ENCODE measurements around the gene PHLDB1. TPM values are rescaled to one million over a fixed set of nuclear protein-coding genes. Genes with fewer than 3 reads are reported as not detected.

PHLDB1 gene
- total RNA-seq, 1 experiment from 2014 or later = 0.19 TPM

DNA sequence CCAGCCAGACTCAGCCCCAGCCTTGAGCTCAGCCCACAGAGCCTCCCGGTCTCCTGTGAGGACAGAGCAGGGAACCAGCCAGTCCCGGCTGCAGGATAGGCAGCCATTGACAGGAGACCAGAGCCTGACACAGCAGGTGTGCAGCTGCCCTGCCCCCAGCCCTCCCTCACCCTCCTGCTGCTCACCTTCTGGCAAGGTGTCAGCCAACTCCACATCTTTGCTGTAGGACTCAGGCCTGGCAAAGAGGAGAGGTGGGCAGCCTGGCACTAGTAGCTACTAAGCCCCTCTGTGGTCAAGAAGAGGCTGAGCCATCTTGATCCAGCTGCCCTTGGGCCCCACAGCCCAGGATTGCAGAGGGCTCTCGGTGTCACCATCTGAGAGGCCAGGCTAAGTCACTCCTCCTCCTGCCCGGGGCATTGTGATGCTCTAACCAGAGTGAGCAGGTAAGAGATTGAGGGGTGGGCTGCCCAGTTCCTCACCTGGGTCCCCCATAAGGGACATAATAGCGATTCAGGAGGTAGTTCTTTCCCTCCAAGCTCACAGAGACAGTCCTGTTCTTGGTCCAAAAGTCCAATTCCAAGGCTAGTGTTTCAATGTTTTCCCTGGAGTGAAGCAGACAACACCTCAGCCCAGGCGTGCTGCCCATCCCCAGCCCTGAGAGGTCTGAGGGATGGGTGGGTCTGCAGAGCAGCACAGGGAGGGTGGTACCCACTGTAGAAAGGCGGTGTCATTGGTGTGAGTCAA is 53.4 kb downstream of the PHLDB1 start:
- Histone ChIP-seq H3K9ac (ENCODE audit: low read length) (no peak overlapping the region), H3K4me3 (ENCODE audit: low read length) (no peak overlapping the region), H3K9me3 (ENCODE audit: low read length) (no peaks in the 10 kb centered on the region), H3K9me2 (replicated peaks; ENCODE audit: insufficient read depth, low read length) (no peaks in the 10 kb centered on the region), H2AFZ (ENCODE audit: low read length) (no peak overlapping the region), H3K27ac (ENCODE audit: low read length) (no peak overlapping the region), H3K79me2 (ENCODE audit: low read length) (no peaks in the 10 kb centered on the region), H3K27me3 (ENCODE audit: low read length) (no peaks in the 10 kb centered on the region), H3K36me3 (ENCODE audit: insufficient read depth, low read length) (no peaks in the 10 kb centered on the region), H4K20me1 (ENCODE audit: insufficient read depth, low read depth, low read length) (no peaks in the 10 kb centered on the region), H3K4me2 (ENCODE audit: low read depth, low read length, poor library complexity, severe bottlenecking) (no peak overlapping the region), H3K4me1 (ENCODE audit: low read length) (no peaks in the 10 kb centered on the region)
- no peak for DNase-seq

DNA sequence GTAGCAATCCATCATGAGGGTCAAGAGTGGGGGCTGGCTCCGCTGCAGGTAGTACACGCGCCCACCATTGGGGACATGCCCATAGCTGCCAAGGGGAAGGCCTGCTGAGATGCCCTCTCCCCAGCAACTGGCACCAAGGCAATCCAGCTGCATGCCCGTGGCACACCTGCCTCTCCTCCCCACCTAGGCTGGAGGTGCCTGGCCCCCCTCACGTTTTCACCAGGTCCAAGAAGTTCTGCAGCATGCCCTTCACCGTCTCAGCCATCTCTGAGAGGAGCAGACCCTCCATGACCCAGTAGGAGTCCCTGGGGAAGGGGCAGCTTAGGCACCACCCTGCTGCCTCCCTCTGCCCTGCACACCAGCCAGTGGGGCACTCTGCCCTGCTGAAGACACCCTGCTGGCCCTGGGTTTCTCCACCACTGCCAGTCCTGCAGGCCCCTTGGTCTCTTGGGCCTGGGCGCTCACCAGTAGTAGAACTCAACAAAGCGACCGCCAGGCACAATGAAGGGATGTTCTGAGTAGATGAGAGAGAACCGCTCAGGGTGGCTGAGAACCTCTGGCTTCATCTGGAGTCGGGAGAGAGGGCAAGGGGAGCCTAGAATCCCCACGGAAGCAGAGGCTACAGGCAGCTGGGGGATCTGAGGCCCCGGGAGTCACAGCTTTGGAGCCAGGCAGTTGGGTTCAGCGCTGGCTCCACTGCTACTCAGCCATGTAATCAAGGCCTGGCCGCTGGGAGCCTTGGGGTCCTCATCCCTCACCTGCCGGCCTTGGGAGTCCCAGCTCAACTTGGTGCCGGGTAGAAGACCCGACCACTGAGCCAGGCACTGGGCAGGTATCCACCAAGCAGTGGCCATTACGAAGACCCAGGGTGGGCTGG is 54.2 kb downstream of the PHLDB1 start:
- Histone ChIP-seq H3K79me2 (ENCODE audit: low read length) (no peaks in the 10 kb centered on the region), H3K27me3 (ENCODE audit: low read length) (no peaks in the 10 kb centered on the region), H3K9me3 (ENCODE audit: low read length) (no peaks in the 10 kb centered on the region), H3K36me3 (ENCODE audit: insufficient read depth, low read length) (no peaks in the 10 kb centered on the region), H3K4me3 (ENCODE audit: low read length) (no peak overlapping the region), H2AFZ (ENCODE audit: low read length) (no peak overlapping the region), H3K9ac (ENCODE audit: low read length) (no peak overlapping the region), H3K4me2 (ENCODE audit: low read depth, low read length, poor library complexity, severe bottlenecking) (no peak overlapping the region), H4K20me1 (ENCODE audit: insufficient read depth, low read depth, low read length) (no peaks in the 10 kb centered on the region), H3K27ac (ENCODE audit: low read length) (no peak overlapping the region), H3K9me2 (replicated peaks; ENCODE audit: insufficient read depth, low read length) (no peaks in the 10 kb centered on the region), H3K4me1 (ENCODE audit: low read length) (no peaks in the 10 kb centered on the region)
- DNase-seq = no peak

DNA sequence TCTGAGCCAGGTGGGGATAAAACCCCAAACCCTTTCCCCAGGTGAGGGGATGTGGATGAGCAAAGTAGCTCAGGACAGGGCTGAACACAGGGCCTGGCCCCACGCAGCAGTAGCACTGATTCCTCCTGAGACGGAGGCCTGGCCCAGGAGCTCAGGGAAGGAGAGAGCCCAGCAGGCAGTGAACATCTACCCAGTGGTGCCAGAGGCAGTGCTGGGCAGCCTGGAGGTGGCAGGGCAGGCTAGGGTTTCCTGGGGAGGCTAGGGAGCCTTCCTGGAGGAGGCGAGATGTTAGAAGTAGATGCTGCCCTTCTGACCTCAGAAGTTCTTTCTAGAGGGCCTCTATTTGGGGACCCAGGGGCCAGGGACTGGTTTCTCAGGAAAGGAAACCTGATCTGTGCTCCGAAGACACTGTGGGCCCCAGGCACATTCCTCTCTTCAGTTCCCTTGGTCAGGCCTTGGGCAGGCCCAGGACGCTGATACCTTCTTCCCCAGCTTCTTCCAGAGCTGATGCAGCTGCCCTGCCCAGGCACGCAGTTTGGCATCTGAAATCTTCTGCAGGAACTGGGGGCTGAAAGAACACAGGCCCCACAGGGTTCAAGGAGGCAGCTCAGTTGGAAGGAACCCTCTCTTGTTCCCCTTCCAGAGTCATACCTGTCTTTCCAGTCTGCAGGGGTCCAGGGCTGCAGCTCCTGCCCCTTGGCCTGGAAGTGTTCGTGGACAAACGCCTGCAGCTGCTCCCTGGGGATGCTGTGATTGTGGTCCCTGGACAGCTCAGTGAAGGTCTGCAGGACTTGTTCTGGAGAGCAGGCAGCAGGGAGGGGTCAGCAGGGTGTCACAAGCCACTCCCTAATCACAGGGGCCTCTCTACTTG is 55.2 kb downstream of the PHLDB1 start:
- no peaks in the 10 kb centered on the region for H4K20me1 ChIP-seq (ENCODE audit: insufficient read depth, low read depth, low read length)
- no peaks in the 10 kb centered on the region for H3K9me2 ChIP-seq (replicated peaks; ENCODE audit: insufficient read depth, low read length)
- H3K4me1 ChIP-seq (ENCODE audit: low read length) = no peaks in the 10 kb centered on the region
- no peak overlapping the region for H3K27ac ChIP-seq (ENCODE audit: low read length)
- H2AFZ ChIP-seq (ENCODE audit: low read length) = no peak overlapping the region
- H3K27me3 ChIP-seq (ENCODE audit: low read length) = no peaks in the 10 kb centered on the region
- H3K4me3 ChIP-seq (ENCODE audit: low read length) = no peak overlapping the region
- DNase-seq = no peak
- no peaks in the 10 kb centered on the region for H3K79me2 ChIP-seq (ENCODE audit: low read length)
- no peak overlapping the region for H3K9ac ChIP-seq (ENCODE audit: low read length)
- H3K4me2 ChIP-seq (ENCODE audit: low read depth, low read length, poor library complexity, severe bottlenecking) = no peak overlapping the region
- no peaks in the 10 kb centered on the region for H3K9me3 ChIP-seq (ENCODE audit: low read length)
- no peaks in the 10 kb centered on the region for H3K36me3 ChIP-seq (ENCODE audit: insufficient read depth, low read length)

- DNase-seq = no peak
- Histone ChIP-seq H2AFZ (ENCODE audit: low read length) (no peak overlapping the region), H3K4me1 (ENCODE audit: low read length) (no peaks in the 10 kb centered on the region), H4K20me1 (ENCODE audit: insufficient read depth, low read depth, low read length) (no peaks in the 10 kb centered on the region), H3K4me3 (ENCODE audit: low read length) (no peak overlapping the region), H3K36me3 (ENCODE audit: insufficient read depth, low read length) (no peaks in the 10 kb centered on the region), H3K27me3 (ENCODE audit: low read length) (no peaks in the 10 kb centered on the region), H3K4me2 (ENCODE audit: low read depth, low read length, poor library complexity, severe bottlenecking) (no peak overlapping the region), H3K79me2 (ENCODE audit: low read length) (no peaks in the 10 kb centered on the region), H3K9me2 (replicated peaks; ENCODE audit: insufficient read depth, low read length) (no peaks in the 10 kb centered on the region), H3K9ac (ENCODE audit: low read length) (no peak overlapping the region), H3K9me3 (ENCODE audit: low read length) (no peaks in the 10 kb centered on the region), H3K27ac (ENCODE audit: low read length) (no peak overlapping the region)
These were observed 56.0 kb downstream of the PHLDB1 start for GRCh38 chr11:118663381-118663780.

DNA sequence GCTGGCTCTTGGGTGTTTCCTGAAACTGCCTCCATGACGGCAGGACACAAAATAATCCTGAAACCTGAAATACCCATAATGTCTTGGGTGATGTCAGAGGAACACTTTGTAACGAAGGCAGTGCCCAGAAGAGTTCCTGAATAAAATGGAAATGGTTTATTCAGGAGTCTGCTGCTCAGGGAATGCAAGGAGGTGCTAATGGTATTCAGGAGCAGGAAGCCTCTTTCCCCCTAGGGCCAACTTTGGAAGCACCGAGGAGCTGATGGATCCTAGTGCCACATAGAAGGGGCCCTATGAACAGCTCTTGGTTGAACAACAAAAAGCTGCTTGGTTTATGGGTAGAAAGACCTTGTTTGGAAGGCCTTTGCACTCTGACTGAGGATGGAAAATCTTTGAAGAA is 56.5 kb downstream of the PHLDB1 start:
- no peak overlapping the region for H2AFZ ChIP-seq (ENCODE audit: low read length)
- no peaks in the 10 kb centered on the region for H3K36me3 ChIP-seq (ENCODE audit: insufficient read depth, low read length)
- H3K4me2 ChIP-seq (ENCODE audit: low read depth, low read length, poor library complexity, severe bottlenecking) = no peak overlapping the region
- no peak overlapping the region for H3K4me3 ChIP-seq (ENCODE audit: low read length)
- no peak for DNase-seq
- no peak overlapping the region for H3K9ac ChIP-seq (ENCODE audit: low read length)
- H3K9me3 ChIP-seq (ENCODE audit: low read length) = no peaks in the 10 kb centered on the region
- H3K9me2 ChIP-seq (replicated peaks; ENCODE audit: insufficient read depth, low read length) = no peaks in the 10 kb centered on the region
- H3K79me2 ChIP-seq (ENCODE audit: low read length) = no peaks in the 10 kb centered on the region
- no peak overlapping the region for H3K27ac ChIP-seq (ENCODE audit: low read length)
- no peaks in the 10 kb centered on the region for H3K27me3 ChIP-seq (ENCODE audit: low read length)
- H3K4me1 ChIP-seq (ENCODE audit: low read length) = no peaks in the 10 kb centered on the region
- no peaks in the 10 kb centered on the region for H4K20me1 ChIP-seq (ENCODE audit: insufficient read depth, low read depth, low read length)

GRCh38 chr11:118666371-118666770 is 59.0 kb downstream of the PHLDB1 start:
- H3K9ac ChIP-seq (ENCODE audit: low read length) = no peak overlapping the region
- no peak overlapping the region for H3K4me2 ChIP-seq (ENCODE audit: low read depth, low read length, poor library complexity, severe bottlenecking)
- no peaks in the 10 kb centered on the region for H3K36me3 ChIP-seq (ENCODE audit: insufficient read depth, low read length)
- no peaks in the 10 kb centered on the region for H3K27me3 ChIP-seq (ENCODE audit: low read length)
- no peak overlapping the region for H3K27ac ChIP-seq (ENCODE audit: low read length)
- H3K9me3 ChIP-seq (ENCODE audit: low read length) = no peaks in the 10 kb centered on the region
- DNase-seq = no peak
- no peaks in the 10 kb centered on the region for H4K20me1 ChIP-seq (ENCODE audit: insufficient read depth, low read depth, low read length)
- no peak overlapping the region for H3K4me3 ChIP-seq (ENCODE audit: low read length)
- no peaks in the 10 kb centered on the region for H3K4me1 ChIP-seq (ENCODE audit: low read length)
- no peaks in the 10 kb centered on the region for H3K9me2 ChIP-seq (replicated peaks; ENCODE audit: insufficient read depth, low read length)
- no peaks in the 10 kb centered on the region for H3K79me2 ChIP-seq (ENCODE audit: low read length)
- no peak overlapping the region for H2AFZ ChIP-seq (ENCODE audit: low read length)

- DNase-seq = no peak
- Histone ChIP-seq H3K36me3 (ENCODE audit: insufficient read depth, low read length) (no peaks in the 10 kb centered on the region), H3K4me1 (ENCODE audit: low read length) (no peaks in the 10 kb centered on the region), H3K27ac (ENCODE audit: low read length) (no peak overlapping the region), H3K4me3 (ENCODE audit: low read length) (no peak overlapping the region), H2AFZ (ENCODE audit: low read length) (no peak overlapping the region), H3K9ac (ENCODE audit: low read length) (no peak overlapping the region), H4K20me1 (ENCODE audit: insufficient read depth, low read depth, low read length) (no peaks in the 10 kb centered on the region), H3K27me3 (ENCODE audit: low read length) (no peaks in the 10 kb centered on the region), H3K79me2 (ENCODE audit: low read length) (no peaks in the 10 kb centered on the region), H3K4me2 (ENCODE audit: low read depth, low read length, poor library complexity, severe bottlenecking) (no peak overlapping the region), H3K9me2 (replicated peaks; ENCODE audit: insufficient read depth, low read length) (no peaks in the 10 kb centered on the region), H3K9me3 (ENCODE audit: low read length) (no peaks in the 10 kb centered on the region)
These were observed 62.6 kb downstream of the PHLDB1 start for GRCh38 chr11:118670063-118670462.

DNA sequence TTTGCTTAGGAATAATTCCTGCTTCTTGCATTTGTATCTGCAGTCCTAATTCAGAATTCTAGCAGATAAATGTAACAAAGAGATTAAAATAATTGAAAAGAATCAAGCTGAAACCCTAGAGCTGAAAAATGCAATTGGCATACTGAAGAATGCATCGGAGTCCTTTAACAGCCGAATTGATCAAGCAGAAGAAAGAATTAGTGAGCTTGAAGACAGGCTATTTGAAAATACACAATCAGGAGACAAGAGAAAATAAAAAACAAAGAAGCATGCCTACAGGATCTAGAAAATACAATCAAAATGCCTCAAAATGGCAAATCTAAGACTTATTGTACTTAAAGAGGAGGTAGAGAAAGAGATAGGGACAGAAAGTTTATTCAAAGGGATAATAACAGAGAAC is 63.8 kb downstream of the PHLDB1 start:
- Histone ChIP-seq H3K9ac (ENCODE audit: low read length) (no peak overlapping the region), H3K9me3 (ENCODE audit: low read length) (no peaks in the 10 kb centered on the region), H3K36me3 (ENCODE audit: insufficient read depth, low read length) (no peaks in the 10 kb centered on the region), H3K4me3 (ENCODE audit: low read length) (no peak overlapping the region), H4K20me1 (ENCODE audit: insufficient read depth, low read depth, low read length) (no peaks in the 10 kb centered on the region), H3K4me2 (ENCODE audit: low read depth, low read length, poor library complexity, severe bottlenecking) (no peak overlapping the region), H3K27ac (ENCODE audit: low read length) (no peak overlapping the region), H3K9me2 (replicated peaks; ENCODE audit: insufficient read depth, low read length) (no peaks in the 10 kb centered on the region), H3K79me2 (ENCODE audit: low read length) (no peaks in the 10 kb centered on the region), H2AFZ (ENCODE audit: low read length) (no peak overlapping the region), H3K27me3 (ENCODE audit: low read length) (no peaks in the 10 kb centered on the region), H3K4me1 (ENCODE audit: low read length) (no peaks in the 10 kb centered on the region)
- DNase-seq = no peak
